Chondrocyte (in vitro differentiated cells): Measurements from ENCODE around the gene EEF1AKMT3. TPM values are rescaled to one million over a fixed set of nuclear protein-coding genes. Genes with fewer than 3 reads are reported as not detected.

Experiments used
- DNase-seq: peaks from one replicate; pipeline ENCODE4 v3.0.0; 2021; ENCODE audit warnings: mixed read lengths, low spot score
- H3K27ac Mint-ChIP-seq: one replicate; pipeline ENCODE4 v1.8.0; 2021; ENCODE audit warnings: mild to moderate bottlenecking, moderate library complexity, mixed read lengths; ENCODE audit not compliant: unreplicated experiment
- H3K27me3 Mint-ChIP-seq: 2 replicates; pipeline ENCODE4 v1.8.0; 2021; ENCODE audit warnings: low read depth, mixed read lengths
- H3K36me3 Mint-ChIP-seq: 2 replicates; pipeline ENCODE4 v1.8.0; 2021; ENCODE audit warnings: low read depth, mixed read lengths
- H3K4me1 Mint-ChIP-seq: 2 replicates; pipeline ENCODE4 v1.8.0; 2021; ENCODE audit warnings: low read depth, mild to moderate bottlenecking, mixed read lengths
- H3K4me3 Mint-ChIP-seq: one replicate; pipeline ENCODE4 v1.8.0; 2021; ENCODE audit warnings: mild to moderate bottlenecking, moderate library complexity, mixed read lengths; ENCODE audit not compliant: unreplicated experiment
- H3K9me3 Mint-ChIP-seq: 2 replicates; pipeline ENCODE4 v1.8.0; 2021; ENCODE audit warnings: low read depth, mixed read lengths
- CTCF ChIP-seq: fragments of 200-600 bp; sonication (generic); IDR thresholded peaks from 2 replicates; pipeline ENCODE4 v1.5.0; 2021; ENCODE audit warnings: antibody characterized with exemption, mild to moderate bottlenecking, moderate library complexity
- total RNA-seq: library from RNA; stranded (reverse); gene quantifications from 3 replicates; pipeline ENCODE4 v1.2.1, GENCODE V29; 2021

The EEF1AKMT3 gene
- total RNA-seq, 1 donor from 2014 or later = 13.6 TPM

- no peak for TF ChIP-seq CTCF
- Mint-ChIP-seq H3K9me3 (no peaks in the 10 kb centered on the region), H3K27me3 (peaks cover 24% of the 10 kb centered on the region), H3K4me1 (peaks cover 16% of the 10 kb centered on the region), H3K4me3 (no peak overlapping the region), H3K27ac (no peak overlapping the region), H3K36me3 (no peaks in the 10 kb centered on the region)
- no peak for DNase-seq
Measured at GRCh38 chr12:57732726-57733593, 39.5 kb upstream of the EEF1AKMT3 start.

GRCh38 chr12:57733928-57734327 lies 38.5 kb upstream of the EEF1AKMT3 start:
- no peak for DNase-seq
- TF ChIP-seq CTCF = no peak
- H3K27ac Mint-ChIP-seq = no peak overlapping the region
- H3K27me3 Mint-ChIP-seq = peaks cover 25% of the 10 kb centered on the region
- H3K4me1 Mint-ChIP-seq = peaks cover 17% of the 10 kb centered on the region
- no peaks in the 10 kb centered on the region for H3K9me3 Mint-ChIP-seq
- H3K36me3 Mint-ChIP-seq = no peaks in the 10 kb centered on the region
- H3K4me3 Mint-ChIP-seq = no peak overlapping the region

- peaks cover 22% of the 10 kb centered on the region for H3K4me1 Mint-ChIP-seq
- TF ChIP-seq CTCF = no peak
- DNase-seq = no peak
- H3K27ac Mint-ChIP-seq = no peak overlapping the region
- no peaks in the 10 kb centered on the region for H3K9me3 Mint-ChIP-seq
- no peak overlapping the region for H3K4me3 Mint-ChIP-seq
- no peaks in the 10 kb centered on the region for H3K36me3 Mint-ChIP-seq
- H3K27me3 Mint-ChIP-seq = peaks cover 32% of the 10 kb centered on the region
Measured at GRCh38 chr12:57734591-57734990, 37.8 kb upstream of the EEF1AKMT3 start.

- no peak for TF ChIP-seq CTCF
- Mint-ChIP-seq H3K27ac (no peak overlapping the region), H3K4me3 (peak overlapping the region; percentile 1), H3K4me1 (peaks cover 22% of the 10 kb centered on the region), H3K36me3 (no peaks in the 10 kb centered on the region), H3K9me3 (no peaks in the 10 kb centered on the region), H3K27me3 (peaks cover 36% of the 10 kb centered on the region)
- no peak for DNase-seq
Measured at GRCh38 chr12:57735198-57735855, 37.1 kb upstream of the EEF1AKMT3 start.

GRCh38 chr12:57735952-57736740 lies 36.3 kb upstream of the EEF1AKMT3 start:
- Mint-ChIP-seq H3K36me3 (no peaks in the 10 kb centered on the region), H3K4me3 (peak overlapping the region; percentile 65), H3K27ac (peak overlapping the region; percentile 33), H3K9me3 (no peaks in the 10 kb centered on the region), H3K4me1 (peaks cover 22% of the 10 kb centered on the region), H3K27me3 (peaks cover 42% of the 10 kb centered on the region)
- peak; percentile 74 for TF ChIP-seq CTCF
- peak; percentile 83 for DNase-seq
